Common myeloid progenitor, CD34-positive (primary cell): ENCODE measurements around the gene ITPR3.

Experiments used
- CTCF ChIA-PET: fragments of 350-600 bp; sonication (Branson Sonifier 250); formaldehyde crosslinking; loops from one replicate; lab custom pipeline; 2021; ENCODE audit warnings: antibody characterized with exemption; lab: Charles Lee
- POLR2A ChIA-PET: fragments of 350-600 bp; sonication (Branson Sonifier 250); formaldehyde crosslinking; loops from one replicate; lab custom pipeline; 2021; ENCODE audit warnings: antibody characterized with exemption; lab: Charles Lee
- DNase-seq, 3 donors: peaks; one replicate each; pipeline versions ENCODE4 v3.0.0 to v3.0.0-alpha.2; 2013
- H3K27ac ChIP-seq, 2 experiments: 1 replicate in 1 of 2; 2 replicates in 1 of 2; pipeline ENCODE4 v1.7.0; 2013; ENCODE audit warnings: inconsistent platforms in 2 of 2, low read length in 2 of 2, mild to moderate bottlenecking in 2 of 2, low read depth in 1 of 2, moderate library complexity in 1 of 2; ENCODE audit not compliant: severe bottlenecking in 2 of 2, insufficient read depth in 1 of 2, poor library complexity in 1 of 2
- H3K27me3 ChIP-seq, 5 experiments: replicated peaks in 2 of 5; 1 replicate in 3 of 5; 2 replicates in 2 of 5; pipeline versions ENCODE4 v1.6.1 to v1.7.0; 2013; ENCODE audit warnings: low read length in 4 of 5, mild to moderate bottlenecking in 2 of 5, moderate library complexity in 2 of 5, inconsistent platforms in 1 of 5; ENCODE audit not compliant: insufficient read depth in 5 of 5, control insufficient read depth in 4 of 5
- H3K36me3 ChIP-seq, 4 experiments: 1 replicate in 2 of 4; 2 replicates in 2 of 4; pipeline versions ENCODE4 v1.6.1 to v1.7.0; 2013; ENCODE audit warnings: low read length in 3 of 4, control low read depth in 1 of 4, mild to moderate bottlenecking in 1 of 4; ENCODE audit not compliant: control insufficient read depth in 4 of 4, insufficient read depth in 4 of 4
- H3K4me1 ChIP-seq, 4 experiments: 1 replicate in 3 of 4; 2 replicates in 1 of 4; pipeline versions ENCODE4 v1.6.1 to v1.7.1; 2013; ENCODE audit warnings: low read length in 3 of 4, mild to moderate bottlenecking in 3 of 4, control low read depth in 1 of 4, inconsistent platforms in 1 of 4, moderate library complexity in 1 of 4; ENCODE audit not compliant: control insufficient read depth in 4 of 4, insufficient read depth in 4 of 4; ENCODE audit errors: control extremely low read depth in 1 of 4
- H3K4me3 ChIP-seq, 7 experiments: 1 replicate in 4 of 7; 2 replicates in 3 of 7; pipeline versions ENCODE4 v1.5.1 to v1.7.0; 2013; ENCODE audit warnings: mild to moderate bottlenecking in 7 of 7, low read length in 6 of 7, moderate library complexity in 6 of 7, inconsistent platforms in 2 of 7, low read depth in 2 of 7, control low read depth in 1 of 7; ENCODE audit not compliant: insufficient read depth in 4 of 7, control insufficient read depth in 1 of 7; ENCODE audit errors: extremely low read depth in 1 of 7
- H3K9me3 ChIP-seq, 5 experiments: 1 replicate in 4 of 5; 2 replicates in 1 of 5; pipeline versions ENCODE4 v1.6.1 to v1.7.1; 2013; ENCODE audit warnings: low read length in 4 of 5, mild to moderate bottlenecking in 2 of 5, inconsistent platforms in 1 of 5, low read depth in 1 of 5, moderate library complexity in 1 of 5; ENCODE audit not compliant: control insufficient read depth in 4 of 5, insufficient read depth in 2 of 5; ENCODE audit errors: control extremely low read depth in 1 of 5
- WGBS: methylation state at CpG from one replicate; pipeline ENCODE4 v1.1.5; 2013; ENCODE audit not compliant: insufficient coverage; 5-methylcytosine and 5-hydroxymethylcytosine counted together

The ITPR3 gene

GRCh38 chr6:33640361-33640760 is 19.2 kb downstream of the ITPR3 start:
- 91% methylated on average over 9 of the region's 13 CpGs for WGBS
- ChIA-PET POLR2A (no interaction called here), CTCF (no interaction called here)
- H3K27me3 ChIP-seq, result no peaks in the 10 kb centered on the region
- H3K36me3 ChIP-seq, result no peaks in the 10 kb centered on the region
- no peak overlapping the region for H3K4me3 ChIP-seq
- H3K27ac ChIP-seq, result no peak overlapping the region
- no peaks in the 10 kb centered on the region for H3K4me1 ChIP-seq
- no peaks in the 10 kb centered on the region for H3K9me3 ChIP-seq
- DNase-seq, result no peak

DNA sequence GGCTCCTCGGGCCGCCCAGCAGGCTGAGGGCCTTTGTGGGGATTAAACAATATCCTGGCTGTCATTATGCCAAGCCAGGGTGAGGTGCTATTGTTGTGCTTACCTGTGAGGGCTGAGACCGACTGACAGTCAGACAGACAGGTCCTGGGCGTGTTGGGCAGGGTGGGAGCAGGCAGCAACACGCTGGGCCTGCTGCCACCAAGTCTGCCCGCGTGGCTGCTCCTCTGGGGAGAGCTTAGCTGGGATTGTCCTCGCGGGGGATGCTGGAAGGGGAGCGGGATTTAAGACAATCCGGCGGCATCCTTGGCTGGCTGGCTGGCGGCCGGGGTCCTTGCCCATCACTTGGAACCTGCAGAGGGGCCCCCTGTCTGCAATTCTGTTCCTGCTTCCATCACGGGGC is 20.0 kb downstream of the ITPR3 start:
- 94% methylated on average over 15 of the region's 15 CpGs for WGBS
- Histone ChIP-seq H3K36me3 (no peaks in the 10 kb centered on the region), H3K9me3 (no peaks in the 10 kb centered on the region), H3K4me1 (no peaks in the 10 kb centered on the region), H3K4me3 (no peak overlapping the region), H3K27me3 (no peaks in the 10 kb centered on the region), H3K27ac (no peak overlapping the region)
- no peak for DNase-seq
- POLR2A ChIA-PET, result no interaction called here
- CTCF ChIA-PET, result no interaction called here

- Histone ChIP-seq H3K4me3 (no peak overlapping the region), H3K4me1 (no peaks in the 10 kb centered on the region), H3K27ac (no peak overlapping the region), H3K36me3 (no peaks in the 10 kb centered on the region), H3K27me3 (no peaks in the 10 kb centered on the region), H3K9me3 (no peaks in the 10 kb centered on the region)
- ChIA-PET POLR2A (no interaction called here), CTCF (no interaction called here)
- DNase-seq, result no peak
- 93% methylated on average over 5 of the region's 7 CpGs for WGBS
Measured at GRCh38 chr6:33641602-33642001, 20.5 kb downstream of the ITPR3 start.

DNA sequence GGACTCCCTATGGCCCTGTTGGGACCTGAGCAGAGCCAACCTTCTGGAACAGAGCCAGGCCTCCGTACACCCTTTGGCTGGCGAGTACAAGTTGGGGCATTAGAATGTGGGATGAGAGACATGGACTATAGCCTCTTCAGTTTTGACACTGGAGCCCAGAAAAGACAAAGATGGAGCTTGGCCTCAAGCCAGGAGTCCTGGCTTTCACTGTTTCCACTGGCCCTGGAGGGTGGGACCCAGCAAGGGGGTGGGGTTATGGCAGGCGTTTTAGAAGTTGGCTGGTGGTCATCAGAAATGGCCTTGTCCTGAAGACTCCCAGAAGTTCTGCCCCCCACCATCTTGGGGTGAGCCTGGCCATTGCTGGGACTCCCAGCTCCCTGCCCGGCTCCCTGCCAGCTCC is 21.8 kb downstream of the ITPR3 start:
- DNase-seq, result no peak
- no peaks in the 10 kb centered on the region for H3K4me1 ChIP-seq
- WGBS, result 90% methylated on average over 4 of the region's 4 CpGs
- H3K9me3 ChIP-seq, result no peaks in the 10 kb centered on the region
- peaks cover 0 to 2% (median 0%) of the 10 kb centered on the region in 4 experiments for H3K36me3 ChIP-seq
- H3K27ac ChIP-seq, result no peak overlapping the region
- no peak overlapping the region for H3K4me3 ChIP-seq
- no peaks in the 10 kb centered on the region for H3K27me3 ChIP-seq
- ChIA-PET POLR2A (interaction anchor here (0.6 kb wide), 1 partner anchor 8 kb away, joined by 3 read pairs; no protein-coding TSS in a partner anchor), CTCF (interaction anchor here (0.6 to 1.6 kb wide), 4 partner anchors 8 to 55 kb away, joined by 3 to 4 read pairs (median 4); no protein-coding TSS in a partner anchor)

DNA sequence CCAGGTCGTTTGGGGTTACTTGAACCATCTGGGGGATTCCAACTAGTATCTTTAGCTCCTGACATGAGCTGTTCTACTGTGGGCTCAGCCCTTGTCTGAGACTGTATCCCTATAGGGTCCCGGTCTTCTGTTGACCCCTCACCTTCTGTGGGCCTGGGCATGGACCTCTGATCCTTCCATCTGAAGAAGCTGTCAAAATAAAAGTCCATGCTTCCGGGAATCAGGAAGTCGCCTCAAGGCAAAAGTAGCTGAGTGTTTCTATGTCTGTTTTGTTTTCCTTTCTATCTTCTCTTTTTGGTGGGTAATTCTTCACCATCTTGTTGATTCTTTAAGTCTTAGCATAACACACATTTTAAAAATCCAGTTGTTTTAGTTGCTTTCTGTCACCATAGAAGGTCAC is 30.3 kb downstream of the ITPR3 start:
- POLR2A ChIA-PET, result interaction anchor here (1.0 kb wide), 1 partner anchor 31 kb away, joined by 4 read pairs; the partner anchor contains the start of gene ITPR3
- DNase-seq, result no peak
- 100% methylated on average over 2 of the region's 4 CpGs for WGBS
- CTCF ChIA-PET, result interaction anchor here (1.1 to 1.7 kb wide), 3 partner anchors 10 to 49 kb away, joined by 3 to 5 read pairs (median 4); no protein-coding TSS in a partner anchor
- Histone ChIP-seq H3K9me3 (no peaks in the 10 kb centered on the region), H3K4me3 (no peak overlapping the region), H3K36me3 (peaks cover 0 to 2% (median 0%) of the 10 kb centered on the region in 4 experiments), H3K27ac (no peak overlapping the region), H3K27me3 (no peaks in the 10 kb centered on the region), H3K4me1 (peaks cover 0 to 19% (median 8%) of the 10 kb centered on the region in 4 experiments)

DNA sequence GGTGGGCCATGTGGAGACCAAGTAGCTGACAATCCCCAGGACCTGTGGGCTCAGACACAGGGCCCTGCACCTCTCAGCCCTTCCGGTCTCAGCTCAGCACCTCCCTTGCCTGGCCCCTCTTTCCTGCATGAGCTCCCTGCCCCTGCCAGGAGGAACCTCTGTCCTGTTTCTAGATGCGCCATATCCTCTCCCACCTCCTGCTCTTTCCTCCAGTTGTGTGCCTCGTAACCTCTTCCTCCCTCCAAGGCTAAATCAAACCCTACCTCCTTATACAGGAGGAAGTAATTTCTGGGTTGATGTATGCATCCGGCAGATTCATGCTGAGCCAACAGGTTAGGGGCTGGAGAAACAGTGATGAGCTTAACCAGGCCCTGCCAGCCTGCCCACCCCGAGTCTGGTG is 30.9 kb downstream of the ITPR3 start:
- WGBS, result 0% methylated on average over 1 of the region's 5 CpGs
- CTCF ChIA-PET, result interaction anchor here (1.1 to 1.7 kb wide), 5 partner anchors 10 to 51 kb away, joined by 3 to 5 read pairs (median 4); no protein-coding TSS in a partner anchor
- Histone ChIP-seq H3K9me3 (no peaks in the 10 kb centered on the region), H3K27me3 (no peaks in the 10 kb centered on the region), H3K4me3 (peak overlapping the region in 2 of 7 experiments; percentile 7 to 23), H3K4me1 (peaks cover 0 to 25% (median 8%) of the 10 kb centered on the region in 4 experiments), H3K36me3 (no peaks in the 10 kb centered on the region), H3K27ac (no peak overlapping the region)
- DNase-seq, result peak; percentile 12 to 67 (median 58)
- POLR2A ChIA-PET, result interaction anchor here (0.6 to 1.0 kb wide), 3 partner anchors 31 to 43 kb away, joined by 3 to 4 read pairs (median 4); partner anchors contain the start of gene ITPR3

- no peaks in the 10 kb centered on the region for H3K36me3 ChIP-seq
- POLR2A ChIA-PET, result no interaction called here
- CTCF ChIA-PET, result interaction anchor here (0.7 to 1.5 kb wide), 6 partner anchors 12 to 69 kb away, joined by 3 to 6 read pairs (median 3); no protein-coding TSS in a partner anchor
Measured at GRCh38 chr6:33654831-33655554, 33.9 kb downstream of the ITPR3 start.

More at GRCh38 chr6:33654831-33655554, 33.9 kb downstream of the ITPR3 start:
- Histone ChIP-seq H3K4me3 (no peak overlapping the region), H3K9me3 (no peaks in the 10 kb centered on the region), H3K4me1 (peaks cover 0 to 30% (median 8%) of the 10 kb centered on the region in 4 experiments), H3K27ac (no peak overlapping the region), H3K27me3 (no peaks in the 10 kb centered on the region)
- DNase-seq, result peak in 1 of 3 donors; percentile 13
- 70% methylated on average over 5 of the region's 5 CpGs for WGBS
